ENCODE results near the gene INPP5A.

GRCh38 chr10:132665946-132666704 lies 128.5 kb downstream of the INPP5A start:
- TF ChIP-seq CTCF (IDR thresholded peaks at IDR 0.05; ENCODE audit: low read length) (no peak), EZH2 (optimal IDR thresholded peaks at IDR 0.05; ENCODE audit: low read depth, low read length) (no peak)
